ENCODE measurements around the gene NEK5. TPM values are rescaled to one million over a fixed set of nuclear protein-coding genes. Genes with fewer than 3 reads are reported as not detected.
"Not testable (repeated sequence)": the region's sequence is repeated elsewhere in the genome, so short reads cannot be mapped to it uniquely, and the experiment has no call there.

NEK5 gene, protein sequence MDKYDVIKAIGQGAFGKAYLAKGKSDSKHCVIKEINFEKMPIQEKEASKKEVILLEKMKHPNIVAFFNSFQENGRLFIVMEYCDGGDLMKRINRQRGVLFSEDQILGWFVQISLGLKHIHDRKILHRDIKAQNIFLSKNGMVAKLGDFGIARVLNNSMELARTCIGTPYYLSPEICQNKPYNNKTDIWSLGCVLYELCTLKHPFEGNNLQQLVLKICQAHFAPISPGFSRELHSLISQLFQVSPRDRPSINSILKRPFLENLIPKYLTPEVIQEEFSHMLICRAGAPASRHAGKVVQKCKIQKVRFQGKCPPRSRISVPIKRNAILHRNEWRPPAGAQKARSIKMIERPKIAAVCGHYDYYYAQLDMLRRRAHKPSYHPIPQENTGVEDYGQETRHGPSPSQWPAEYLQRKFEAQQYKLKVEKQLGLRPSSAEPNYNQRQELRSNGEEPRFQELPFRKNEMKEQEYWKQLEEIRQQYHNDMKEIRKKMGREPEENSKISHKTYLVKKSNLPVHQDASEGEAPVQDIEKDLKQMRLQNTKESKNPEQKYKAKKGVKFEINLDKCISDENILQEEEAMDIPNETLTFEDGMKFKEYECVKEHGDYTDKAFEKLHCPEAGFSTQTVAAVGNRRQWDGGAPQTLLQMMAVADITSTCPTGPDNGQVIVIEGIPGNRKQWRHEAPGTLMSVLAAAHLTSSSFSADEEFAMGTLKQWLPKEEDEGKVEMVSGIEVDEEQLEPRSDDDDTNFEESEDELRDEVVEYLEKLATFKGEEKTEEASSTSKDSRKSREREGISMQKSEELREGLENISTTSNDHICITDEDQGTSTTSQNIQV
- total RNA-seq: 0.25 TPM
- long read RNA-seq, partial matches to known transcripts: 1 of 2 reads
- long read RNA-seq, other reads (novel, unspliced or antisense): 1 of 2 reads

DNA sequence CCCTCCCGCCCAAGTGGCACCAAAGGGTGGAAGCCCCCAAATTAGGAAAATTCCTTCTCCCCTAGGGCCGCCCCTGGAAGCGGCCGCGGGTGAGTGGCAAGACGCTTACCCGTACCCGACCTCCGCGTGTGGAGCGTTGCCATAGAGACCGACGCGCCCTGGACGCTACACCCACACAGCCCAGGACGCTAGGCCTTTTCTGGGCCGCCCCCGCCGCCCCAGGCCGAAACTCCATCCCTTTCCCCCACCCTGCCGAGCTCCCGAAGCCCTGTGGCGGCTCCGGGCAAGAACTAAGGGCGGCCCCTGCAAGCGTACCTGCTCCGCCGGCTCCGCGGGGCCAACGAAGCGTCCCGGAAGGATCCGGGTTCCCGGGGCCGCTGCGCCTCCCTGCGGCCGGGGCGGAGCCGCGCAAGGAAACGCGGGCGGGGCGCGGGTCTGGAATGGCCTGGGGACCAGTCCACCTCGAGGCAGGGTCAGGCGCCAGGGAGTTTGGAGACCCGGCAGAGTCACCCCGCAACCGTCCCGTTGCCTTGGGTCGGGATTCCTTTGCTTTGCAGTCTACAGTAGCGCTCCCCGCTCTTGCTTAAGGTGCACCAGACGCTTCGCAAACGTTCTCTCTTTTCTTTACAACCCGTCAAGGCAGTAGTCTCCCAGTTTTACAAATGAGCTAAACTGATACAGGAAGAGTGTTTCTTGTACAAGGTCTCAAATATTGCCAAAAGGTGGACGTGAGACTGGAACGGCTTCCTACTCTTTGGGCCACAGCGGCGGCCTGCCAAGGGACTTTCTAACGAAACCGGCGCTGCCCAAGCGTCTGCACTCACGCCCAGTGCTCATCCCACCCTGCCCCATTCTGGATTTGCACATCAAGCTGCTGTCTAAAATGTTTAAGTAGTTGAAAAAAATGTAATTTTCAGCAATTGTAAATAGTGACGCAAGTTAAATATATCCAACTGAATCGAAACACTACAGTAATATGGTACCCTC is at the start of gene NEK5:
Gene NEK5, minus strand, starts transcription at position 360 of the 987 bp plus-strand sequence. CDS start 1,591 bp downstream, outside the sequence.
- peak; percentile 58 for DNase-seq
- Histone ChIP-seq H3K9me3 (replicated peaks) (no peaks in the 10 kb centered on the region), H3K36me3 (peaks cover 32% of the 10 kb centered on the region), H3K27ac (replicated peaks) (peak within 1 kb of the TSS; percentile 4), H3K4me3 (peak within 1 kb of the TSS; percentile 82), H3K4me1 (peaks cover 21% of the 10 kb centered on the region), H3K27me3 (ENCODE audit: low read depth) (no peaks in the 10 kb centered on the region)
- intact Hi-C loops (cut with micrococcal nuclease): loop anchor here (5.0 kb wide), 2 partner anchors 127 to 232 kb away; no protein-coding TSS in a partner anchor
- TF ChIP-seq, protein P1, sequence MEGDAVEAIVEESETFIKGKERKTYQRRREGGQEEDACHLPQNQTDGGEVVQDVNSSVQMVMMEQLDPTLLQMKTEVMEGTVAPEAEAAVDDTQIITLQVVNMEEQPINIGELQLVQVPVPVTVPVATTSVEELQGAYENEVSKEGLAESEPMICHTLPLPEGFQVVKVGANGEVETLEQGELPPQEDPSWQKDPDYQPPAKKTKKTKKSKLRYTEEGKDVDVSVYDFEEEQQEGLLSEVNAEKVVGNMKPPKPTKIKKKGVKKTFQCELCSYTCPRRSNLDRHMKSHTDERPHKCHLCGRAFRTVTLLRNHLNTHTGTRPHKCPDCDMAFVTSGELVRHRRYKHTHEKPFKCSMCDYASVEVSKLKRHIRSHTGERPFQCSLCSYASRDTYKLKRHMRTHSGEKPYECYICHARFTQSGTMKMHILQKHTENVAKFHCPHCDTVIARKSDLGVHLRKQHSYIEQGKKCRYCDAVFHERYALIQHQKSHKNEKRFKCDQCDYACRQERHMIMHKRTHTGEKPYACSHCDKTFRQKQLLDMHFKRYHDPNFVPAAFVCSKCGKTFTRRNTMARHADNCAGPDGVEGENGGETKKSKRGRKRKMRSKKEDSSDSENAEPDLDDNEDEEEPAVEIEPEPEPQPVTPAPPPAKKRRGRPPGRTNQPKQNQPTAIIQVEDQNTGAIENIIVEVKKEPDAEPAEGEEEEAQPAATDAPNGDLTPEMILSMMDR (IDR thresholded peaks at IDR 0.05; ENCODE audit: borderline replicate concordance): peak; percentile 85

- Histone ChIP-seq H3K4me3 (no peak overlapping the region), H3K9me3 (replicated peaks) (no peaks in the 10 kb centered on the region), H3K27me3 (ENCODE audit: low read depth) (no peaks in the 10 kb centered on the region), H3K36me3 (peaks cover 69% of the 10 kb centered on the region), H3K4me1 (no peaks in the 10 kb centered on the region), H3K27ac (replicated peaks) (no peak overlapping the region)
- intact Hi-C loops (cut with micrococcal nuclease): no loop called here
- TF ChIP-seq, protein P1 (IDR thresholded peaks at IDR 0.05; ENCODE audit: borderline replicate concordance): no peak
- DNase-seq: no peak
Measured at GRCh38 chr13:52177276-52177675, 48.4 kb upstream of the NEK5 start.

DNA sequence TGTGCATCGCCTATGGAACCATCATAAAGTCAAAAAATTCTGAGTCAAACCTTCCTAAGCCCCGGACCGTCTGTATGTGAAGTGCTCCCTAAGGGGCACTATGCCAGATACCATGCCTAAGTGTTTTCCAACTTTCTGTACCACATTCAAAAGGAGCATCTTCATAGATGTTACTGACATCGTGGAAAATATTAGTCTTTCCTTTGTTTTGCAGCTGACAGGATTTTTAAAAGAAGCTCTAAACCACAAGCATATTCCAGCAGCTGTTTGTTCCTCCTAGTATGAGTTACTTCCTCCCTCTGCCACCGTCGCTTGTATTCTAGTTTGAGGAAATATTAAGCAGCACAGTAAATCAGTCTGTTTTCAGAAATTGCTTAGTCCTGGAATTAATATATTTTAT is 45.1 kb upstream of the NEK5 start:
- H3K27ac ChIP-seq (replicated peaks); DNase-seq; H3K27me3 ChIP-seq (ENCODE audit: low read depth); H3K4me3 ChIP-seq; H3K9me3 ChIP-seq (replicated peaks); intact Hi-C loops (cut with micrococcal nuclease); H3K4me1 ChIP-seq: not testable (repeated sequence)
- peaks cover 79% of the 10 kb centered on the region for H3K36me3 ChIP-seq

DNA sequence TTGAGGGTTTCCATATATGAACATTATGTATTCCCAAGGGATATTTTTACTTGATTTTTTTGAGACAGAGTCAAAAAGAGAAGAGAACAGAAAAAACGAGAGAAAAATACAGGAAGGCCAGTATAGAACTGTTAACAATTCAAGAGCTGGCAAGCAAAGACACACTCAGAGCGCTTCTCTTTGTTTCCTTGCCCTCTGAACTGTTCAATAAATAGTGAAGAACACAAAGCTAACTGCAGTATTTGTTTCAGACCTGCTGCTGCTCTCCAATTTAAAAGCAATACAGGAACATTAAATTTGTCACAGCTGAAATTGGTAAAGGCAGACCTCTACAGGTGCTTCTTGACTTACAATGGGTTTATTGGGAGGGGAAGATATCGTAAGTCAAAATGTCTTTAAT is 44.5 kb upstream of the NEK5 start:
- TF ChIP-seq, protein P1 (IDR thresholded peaks at IDR 0.05; ENCODE audit: borderline replicate concordance): no peak
- H3K36me3 ChIP-seq: peaks cover 84% of the 10 kb centered on the region
- H3K9me3 ChIP-seq (replicated peaks): no peaks in the 10 kb centered on the region
- intact Hi-C loops (cut with micrococcal nuclease): no loop called here
- H3K4me1 ChIP-seq: no peaks in the 10 kb centered on the region
- H3K27ac ChIP-seq (replicated peaks): no peak overlapping the region
- H3K4me3 ChIP-seq: no peak overlapping the region
- H3K27me3 ChIP-seq (ENCODE audit: low read depth): no peaks in the 10 kb centered on the region
- no peak for DNase-seq

DNA sequence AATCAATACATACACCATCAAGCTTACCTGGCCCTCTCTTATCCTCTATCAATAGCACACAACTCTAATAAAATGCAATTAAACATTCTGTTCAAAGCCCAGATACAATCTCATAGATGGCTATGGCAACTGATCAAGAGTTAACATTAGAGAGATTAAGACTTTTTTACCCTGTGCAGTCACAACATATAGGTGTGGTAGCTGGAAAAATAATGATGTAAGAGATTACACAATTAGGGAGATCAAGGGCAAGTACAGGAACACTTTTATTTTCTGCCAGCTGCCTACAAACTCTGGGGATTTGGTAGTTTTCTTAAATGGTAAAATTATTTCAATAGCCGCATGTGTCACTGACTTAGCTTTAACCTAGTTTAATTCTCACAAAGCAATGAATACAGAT is 42.8 kb upstream of the NEK5 start:
- H3K4me3 ChIP-seq; intact Hi-C loops (cut with micrococcal nuclease); H3K9me3 ChIP-seq (replicated peaks); H3K4me1 ChIP-seq; H3K27me3 ChIP-seq (ENCODE audit: low read depth); DNase-seq; H3K27ac ChIP-seq (replicated peaks): not testable (repeated sequence)
- peaks cover 85% of the 10 kb centered on the region for H3K36me3 ChIP-seq

DNA sequence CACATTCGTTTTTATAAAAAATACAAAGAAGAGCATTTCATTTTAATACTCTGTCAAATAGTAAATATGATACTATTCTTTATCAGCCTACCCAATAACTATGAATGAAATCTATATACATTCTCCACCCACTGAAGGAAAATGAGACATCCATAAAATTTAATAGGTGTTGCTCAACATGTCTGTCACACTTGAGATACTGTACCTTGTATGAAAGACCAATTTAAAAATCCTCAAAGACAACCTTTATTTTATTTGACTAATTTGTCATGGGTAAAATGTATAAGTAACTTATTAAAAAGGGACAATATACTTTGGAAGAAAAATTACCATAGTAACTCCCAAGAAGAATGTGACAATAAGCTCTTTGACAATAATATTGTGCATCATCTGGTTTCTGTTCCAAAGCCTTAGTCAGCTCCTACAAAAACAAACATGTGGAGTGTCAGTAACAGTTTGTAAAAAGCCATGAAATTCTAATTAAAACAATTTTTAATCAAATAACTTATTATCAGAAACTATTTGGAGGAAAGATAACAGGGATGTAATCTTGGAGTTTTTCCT is 42.0 kb upstream of the NEK5 start:
- H3K36me3 ChIP-seq: peaks cover 87% of the 10 kb centered on the region
- intact Hi-C loops (cut with micrococcal nuclease): not testable (repeated sequence)

More for the DNA sequence above, 42.0 kb upstream of the NEK5 start:
- H3K27me3 ChIP-seq (ENCODE audit: low read depth); H3K4me3 ChIP-seq; H3K9me3 ChIP-seq (replicated peaks); H3K4me1 ChIP-seq; H3K27ac ChIP-seq (replicated peaks); DNase-seq: not testable (repeated sequence)
